IPS-NIHi11 (cell line): Measurements from ENCODE around the gene MYL7.

Experiments used
- DNase-seq: peaks from one replicate; pipeline ENCODE4 v3.0.0; 2012; ENCODE audit warnings: mixed read lengths, low spot score

The MYL7 gene

DNA sequence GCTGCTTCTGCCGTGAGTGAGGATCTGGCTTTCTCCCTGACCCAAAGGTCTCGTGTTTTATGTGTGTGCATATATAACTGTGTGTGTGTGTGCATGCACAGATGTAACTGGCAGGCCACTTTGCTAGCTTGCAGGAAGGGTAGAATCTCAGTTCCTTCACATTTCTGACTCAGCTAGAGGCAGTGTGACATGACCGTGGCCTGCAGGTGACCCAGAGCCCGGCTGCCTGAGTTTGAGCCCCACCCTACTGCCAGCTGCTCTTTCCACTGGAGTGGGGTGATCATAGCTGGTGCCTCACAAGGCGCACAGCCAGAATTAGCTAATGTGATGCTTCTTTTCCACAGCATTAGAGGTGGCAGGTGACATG, 9.3 kb upstream of the MYL7 start:
- DNase-seq, result no peak

DNA sequence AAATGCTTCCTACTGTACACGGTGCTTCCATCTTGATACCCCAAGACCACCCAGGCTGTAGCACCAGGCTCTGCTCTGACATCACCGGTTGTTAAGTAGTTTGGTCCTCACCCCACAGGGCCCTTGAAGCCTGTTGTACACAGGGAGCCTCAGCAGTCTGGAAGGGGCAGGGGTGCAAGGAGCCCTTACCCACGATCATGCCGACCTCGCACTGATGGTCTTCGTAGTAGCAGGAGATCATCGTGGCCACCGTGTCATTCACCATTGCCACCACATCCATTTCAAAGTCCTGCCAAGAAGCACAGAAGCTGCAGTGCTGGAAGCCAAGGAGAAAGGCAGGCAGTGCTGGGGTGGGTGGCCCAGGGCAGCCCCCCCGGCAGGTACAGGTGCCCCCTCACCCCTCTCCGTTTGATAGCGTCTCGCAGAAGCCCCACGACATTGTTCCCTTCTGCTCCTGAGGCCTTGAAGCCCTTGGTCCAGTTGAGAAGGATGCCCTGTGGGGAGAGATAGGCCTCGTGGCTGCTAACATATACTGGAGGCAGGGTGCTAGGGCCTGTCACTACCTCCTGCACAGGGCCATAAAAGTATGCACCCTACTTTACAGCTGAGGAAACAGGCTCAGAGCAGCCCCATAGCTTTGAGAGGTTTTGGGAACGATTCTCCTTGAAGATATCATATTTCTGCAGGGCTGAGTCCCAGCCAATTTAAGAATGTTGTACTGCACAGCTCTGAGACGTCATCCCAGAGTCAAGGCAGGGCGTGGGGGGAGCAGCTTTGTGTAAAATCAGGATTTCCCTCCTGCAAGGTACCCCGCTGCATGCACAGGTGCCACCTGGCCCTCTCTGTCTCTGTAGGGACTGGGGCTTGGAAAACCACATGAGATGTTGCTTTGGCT, 8.7 kb upstream of the MYL7 start:
- DNase-seq, result no peak

DNA sequence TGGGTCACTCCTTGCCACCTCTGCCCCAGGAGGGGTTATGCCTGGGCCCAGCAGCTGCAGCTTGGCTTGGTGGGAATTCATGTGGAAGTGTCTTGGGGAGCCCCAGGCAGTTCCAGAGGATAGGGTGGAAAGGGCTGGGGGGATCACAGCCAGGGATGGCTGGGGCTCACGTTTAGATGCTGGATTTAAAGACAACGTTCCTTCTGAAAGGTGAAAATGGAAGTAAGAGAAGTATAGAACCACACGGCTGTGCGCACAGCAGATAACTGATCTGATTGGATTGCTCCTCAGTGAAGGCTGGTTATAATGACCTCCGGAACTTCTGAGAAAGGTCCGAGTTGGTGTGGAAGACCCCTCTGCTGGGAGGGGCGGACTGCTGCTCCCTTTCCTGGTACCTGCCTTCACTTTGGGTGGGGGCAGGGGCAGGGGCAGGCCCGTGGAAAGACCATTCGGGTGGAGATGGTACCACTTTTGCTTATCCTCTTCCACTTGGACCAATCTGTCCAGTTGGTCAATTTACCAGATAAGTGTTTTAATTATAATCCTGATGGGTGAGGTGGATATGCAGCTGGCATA, 7.9 kb upstream of the MYL7 start:
- DNase-seq, result no peak

DNA sequence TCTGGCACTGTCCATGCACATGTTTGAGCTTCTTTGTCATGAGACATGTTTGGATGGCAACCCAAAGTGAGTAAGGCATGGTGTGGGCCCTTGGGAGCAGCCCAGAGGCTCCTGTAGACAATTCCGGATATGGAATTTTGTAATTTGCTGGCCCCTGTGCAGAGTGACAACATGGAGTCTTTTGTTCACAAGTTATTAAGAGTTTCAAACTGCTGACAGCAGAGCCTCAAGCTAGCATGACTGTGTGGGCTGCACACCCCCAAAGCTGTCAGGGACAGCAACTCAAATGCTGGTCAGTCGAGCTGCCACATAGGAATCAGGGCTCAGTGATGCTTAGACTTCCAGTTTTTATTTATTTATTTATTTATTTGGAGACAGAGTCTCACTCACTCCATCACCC, 7.0 kb upstream of the MYL7 start:
- DNase-seq, result no peak

DNA sequence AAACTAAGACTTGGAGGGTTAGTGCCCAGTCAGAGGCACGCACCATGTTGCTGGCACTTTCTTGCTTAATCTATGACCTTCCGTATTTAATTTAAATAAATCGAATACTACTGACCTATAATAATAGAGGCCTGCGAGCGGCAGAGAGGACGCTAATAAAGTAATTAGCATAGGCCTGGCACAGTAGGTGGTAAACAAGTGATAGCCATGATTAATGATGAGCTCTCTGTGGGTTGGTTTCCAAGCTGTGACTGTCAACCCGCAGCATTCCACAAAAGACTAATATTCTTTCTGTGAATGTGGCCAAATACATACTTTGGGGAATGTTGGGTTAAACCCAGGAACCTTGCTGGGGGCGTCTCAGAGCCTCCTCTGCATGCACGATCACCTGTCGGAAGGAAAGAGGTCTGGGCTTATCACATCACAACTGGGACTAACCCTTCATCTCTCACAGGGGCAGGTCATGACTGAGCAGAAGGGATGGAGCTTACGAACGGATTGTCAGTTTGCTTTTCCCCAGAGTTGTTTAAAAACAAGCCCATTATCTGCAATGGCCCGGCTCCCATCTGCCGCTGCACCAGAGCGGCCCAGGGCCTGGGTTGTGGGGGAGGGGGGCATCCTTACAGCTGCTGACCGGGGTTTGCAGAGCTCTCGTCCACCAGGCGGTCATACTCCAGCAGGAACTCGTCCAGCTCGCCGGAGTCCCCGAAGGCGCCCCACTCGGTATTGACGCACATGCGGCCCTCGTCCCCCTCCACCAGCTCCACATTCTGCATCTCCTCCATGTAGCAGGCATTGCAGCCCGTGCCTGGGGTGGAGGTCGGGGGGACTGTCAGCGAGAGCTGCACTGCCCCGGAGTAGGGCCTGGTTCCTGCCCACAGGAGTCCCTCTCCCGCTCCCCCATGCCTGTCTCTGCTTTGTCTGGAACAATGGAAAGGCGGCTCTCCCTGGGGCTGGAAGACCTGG, 6.2 kb upstream of the MYL7 start:
- DNase-seq, result no peak

DNA sequence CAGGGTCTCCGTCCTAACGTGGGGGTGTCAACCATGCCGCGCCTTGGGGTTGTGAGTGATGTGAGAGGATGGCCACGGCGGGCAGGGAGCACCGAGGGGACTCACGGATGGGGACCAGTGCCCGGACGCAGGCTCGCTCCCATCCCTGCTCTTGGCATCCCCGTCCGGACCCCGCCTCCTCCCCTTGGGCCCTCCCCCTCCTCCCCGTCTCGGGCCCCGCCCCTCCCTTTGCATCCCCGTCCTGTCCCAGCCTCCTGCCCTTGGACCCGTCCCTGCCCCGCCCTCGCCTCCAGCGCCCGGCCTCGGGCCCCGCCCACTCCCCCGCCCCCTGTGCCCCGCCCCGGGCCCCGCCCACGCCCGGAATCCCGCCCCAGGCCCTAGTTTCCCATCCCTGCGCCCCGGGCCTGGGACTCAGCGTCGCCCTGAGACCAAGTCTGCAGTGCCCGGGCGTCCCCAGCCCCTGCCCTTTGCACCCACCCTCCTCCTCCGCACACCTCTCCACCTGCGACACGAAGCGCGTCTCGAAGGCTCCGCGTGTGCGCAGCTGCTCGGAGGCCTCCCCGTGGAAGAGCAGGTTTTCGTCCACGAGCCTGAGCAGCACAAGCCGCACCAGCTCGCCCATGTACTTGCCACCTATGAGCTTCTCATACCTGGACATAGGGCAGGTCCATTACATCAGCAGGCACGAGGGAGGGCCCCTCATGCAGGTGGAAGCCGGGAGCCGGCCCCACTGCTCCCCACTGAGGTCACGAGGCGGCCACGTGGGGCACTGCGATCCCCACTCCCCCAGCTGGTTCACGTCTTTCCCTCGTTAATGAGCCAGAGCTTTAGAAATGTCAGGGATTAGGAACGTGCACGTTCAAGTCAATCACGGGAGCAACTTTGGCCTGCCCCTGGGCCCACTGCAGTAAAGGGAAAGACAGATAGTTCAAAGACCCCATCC, 5.1 kb upstream of the MYL7 start:
- peak; percentile 99 for DNase-seq

DNA sequence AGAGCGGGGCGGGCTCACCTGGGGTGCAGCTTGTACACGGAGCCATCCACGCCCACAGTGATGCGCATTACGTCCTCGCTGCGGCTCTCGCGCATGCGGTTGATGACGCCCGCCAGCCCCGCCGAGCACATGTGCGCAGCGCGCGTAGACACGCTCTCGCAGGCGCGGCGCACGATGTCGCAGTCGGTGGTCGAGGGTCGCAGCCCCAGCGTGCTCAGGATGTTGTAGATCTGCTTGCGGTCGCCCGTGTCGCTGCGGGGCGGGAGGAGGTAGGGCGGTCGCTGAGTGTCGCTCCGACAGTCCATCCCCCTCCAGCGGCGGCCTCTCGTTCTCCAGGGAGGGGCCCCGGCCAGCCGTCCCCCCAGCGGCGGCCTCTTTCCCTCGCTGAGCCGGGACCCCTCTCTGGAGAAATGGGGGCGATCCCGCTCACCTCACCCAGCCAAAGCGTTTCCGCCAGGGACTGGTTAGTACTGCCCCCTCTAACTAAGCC, 4.4 kb upstream of the MYL7 start:
- DNase-seq, result peak; percentile 51

DNA sequence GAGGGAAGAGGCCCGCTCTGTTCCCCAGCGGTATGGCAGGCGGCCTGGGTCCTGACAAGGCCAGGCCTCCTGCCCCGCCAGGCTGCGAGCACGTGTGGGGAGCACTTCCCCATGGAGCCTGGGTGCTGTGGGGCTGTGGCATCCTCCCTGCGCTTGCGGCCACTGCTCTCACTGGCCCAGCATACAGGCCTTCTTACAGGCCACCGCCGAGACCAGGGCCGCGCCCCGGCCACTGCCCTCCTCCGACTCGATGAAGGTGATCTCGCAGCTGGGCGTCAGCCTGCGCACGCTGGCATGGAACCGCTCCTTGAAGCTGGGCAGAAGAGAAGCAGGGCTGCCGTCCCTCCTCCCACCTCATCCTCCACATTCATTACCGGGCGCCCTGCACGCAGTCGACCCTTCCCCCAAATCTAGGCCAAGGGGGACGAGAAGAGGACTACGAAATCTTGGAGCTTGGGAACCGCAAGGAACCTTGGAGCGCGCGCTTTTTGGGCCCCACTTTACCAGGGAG, 3.9 kb upstream of the MYL7 start:
- peak; percentile 38 for DNase-seq

DNA sequence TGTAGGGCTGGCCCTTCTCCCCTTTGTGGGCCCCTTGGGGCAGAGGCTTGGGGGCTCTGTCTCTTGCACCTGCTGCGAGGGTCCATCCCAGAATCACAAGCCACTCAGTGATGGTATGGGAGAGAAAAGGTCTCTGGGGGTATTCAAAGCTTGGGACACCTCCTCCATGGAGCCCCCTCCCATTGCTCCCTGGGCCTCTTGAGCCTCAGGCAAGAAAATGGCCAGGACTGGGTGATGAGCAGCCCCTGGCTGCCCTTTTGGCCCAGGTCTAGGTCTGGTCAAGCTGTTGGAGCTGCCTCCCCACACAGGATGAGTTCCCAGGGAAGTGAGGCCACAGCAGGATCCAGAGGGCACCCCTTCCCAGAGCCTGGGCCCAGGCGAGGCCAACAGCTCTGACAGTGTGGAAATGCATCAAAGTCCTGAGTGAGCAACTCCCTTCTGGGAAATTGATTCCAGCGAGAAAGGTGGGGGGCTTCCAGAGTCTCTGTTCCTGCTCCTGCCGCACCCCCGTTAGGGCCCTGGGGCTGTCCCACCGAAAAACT, 3.4 kb upstream of the MYL7 start:
- no peak for DNase-seq

DNA sequence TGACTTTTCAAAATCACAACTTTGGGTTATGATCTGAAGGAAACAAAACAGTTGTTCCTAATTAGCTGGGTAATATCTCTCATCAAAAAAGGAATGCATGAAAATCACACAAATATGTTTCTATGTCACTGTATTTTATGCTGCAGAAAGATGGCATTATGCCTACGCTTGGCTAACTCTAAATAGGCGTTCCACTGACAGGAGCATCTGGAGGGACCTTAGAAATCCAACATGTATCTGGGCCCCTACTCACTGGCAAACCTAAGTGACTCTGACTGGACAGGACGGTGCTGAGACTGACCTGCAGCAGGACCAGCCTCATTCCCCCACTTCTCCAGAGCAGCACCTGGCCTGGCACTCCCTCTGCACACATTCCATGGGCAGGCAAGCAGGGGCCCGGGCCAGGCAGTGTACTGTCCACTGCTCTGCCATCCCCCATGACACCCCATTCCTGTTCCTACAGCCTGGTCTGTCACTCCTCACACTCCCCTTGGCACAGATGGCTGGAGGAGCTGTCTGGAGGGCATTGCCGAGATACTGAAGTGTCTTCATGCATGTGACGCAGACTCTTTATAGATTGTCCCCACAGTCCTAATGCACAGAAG, 2.6 kb upstream of the MYL7 start:
- DNase-seq, result no peak

DNA sequence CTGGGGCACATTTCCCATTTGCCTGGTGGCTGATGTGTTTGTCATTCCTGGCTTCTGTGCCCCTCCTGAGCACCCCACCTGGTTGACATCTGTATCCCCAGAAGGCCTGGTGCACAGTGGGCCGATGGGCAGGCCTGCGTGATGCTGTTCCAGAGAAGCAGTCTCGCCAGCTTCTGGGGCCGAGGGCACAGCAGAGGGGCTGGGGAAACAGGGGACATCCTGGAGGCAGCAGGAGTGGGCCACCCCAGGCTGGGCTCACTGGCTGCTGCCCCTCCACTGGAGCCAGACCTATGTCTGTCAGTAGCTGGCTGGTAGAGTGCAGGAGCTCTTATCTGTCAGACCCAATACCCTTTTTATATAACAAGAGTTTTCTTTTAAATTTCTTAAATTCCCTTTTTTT, 896 bp upstream of the MYL7 start:
- no peak for DNase-seq

DNA sequence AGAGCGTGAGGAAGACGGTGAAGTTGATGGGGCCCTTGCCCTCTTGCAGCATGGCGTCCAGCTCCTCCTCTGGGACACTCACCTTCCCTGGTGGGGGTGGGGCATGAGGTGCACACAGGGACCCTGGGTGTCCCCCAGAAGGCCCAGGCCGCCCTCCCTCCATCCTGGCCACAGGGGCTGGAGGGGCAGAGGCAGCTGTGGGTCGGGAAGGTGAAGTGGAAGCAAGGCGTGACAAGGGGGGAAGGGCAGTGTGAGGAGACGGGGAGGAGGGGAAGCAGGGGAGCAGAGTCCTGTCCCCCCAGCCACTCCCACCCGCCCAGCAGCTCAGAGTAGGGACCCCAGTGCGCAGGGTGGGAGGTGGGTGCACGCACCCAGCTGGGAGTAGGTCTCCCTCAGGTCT, 791 bp downstream of the MYL7 start:
- no peak for DNase-seq

DNA sequence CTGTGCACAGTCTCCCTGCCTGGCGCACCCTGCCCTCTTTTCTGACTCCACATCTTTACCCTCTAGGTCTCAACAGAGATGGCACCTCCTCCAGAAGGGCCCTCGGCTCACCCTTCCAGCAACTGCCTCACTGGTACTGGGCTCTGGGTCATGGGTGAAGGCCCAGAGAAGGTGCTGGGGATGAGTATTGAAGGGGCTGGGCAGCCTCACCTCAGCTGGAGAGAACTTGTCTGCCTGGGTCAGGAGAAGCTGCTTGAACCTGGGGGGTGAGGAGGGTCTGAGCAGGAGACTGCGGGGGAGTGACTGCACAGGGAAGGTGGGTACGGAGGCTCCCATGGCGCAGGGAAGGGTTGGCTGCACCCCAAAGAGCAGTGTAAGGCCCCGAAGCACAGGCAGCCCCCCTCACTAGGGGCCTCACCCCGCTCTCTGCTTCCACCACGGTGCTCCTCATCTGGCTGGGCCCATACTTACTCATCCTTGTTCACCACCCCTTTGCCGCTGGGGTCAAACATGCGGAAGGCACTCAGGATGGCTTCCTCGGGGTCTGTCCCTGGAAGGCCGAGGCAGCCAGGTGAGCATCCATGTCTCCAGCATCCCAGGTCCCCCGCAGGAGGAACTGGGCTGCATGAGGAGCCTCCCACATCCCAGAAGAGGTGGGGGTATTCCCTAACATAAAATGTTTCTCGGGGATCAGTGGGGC, 1.7 kb downstream of the MYL7 start:
- DNase-seq, result no peak

DNA sequence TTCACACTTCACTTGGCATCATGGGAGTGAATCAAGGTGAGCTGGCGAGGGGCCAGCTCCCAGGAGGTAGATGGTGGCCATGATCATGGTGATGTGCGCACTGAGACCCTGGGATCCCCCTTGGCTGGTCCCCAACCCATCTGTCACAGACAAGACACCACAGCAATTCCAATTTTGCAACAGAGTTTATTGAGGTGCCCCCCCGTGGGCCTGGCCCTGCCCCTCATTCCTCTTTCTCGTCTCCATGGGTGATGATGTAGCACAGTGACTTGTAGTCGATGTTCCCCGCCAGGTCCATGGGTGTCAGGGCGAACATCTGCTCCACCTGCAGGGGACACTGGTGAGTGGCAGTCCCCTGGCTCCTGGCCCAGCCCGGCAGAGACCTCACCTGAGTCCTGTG, 2.4 kb downstream of the MYL7 start:
- no peak for DNase-seq

DNA sequence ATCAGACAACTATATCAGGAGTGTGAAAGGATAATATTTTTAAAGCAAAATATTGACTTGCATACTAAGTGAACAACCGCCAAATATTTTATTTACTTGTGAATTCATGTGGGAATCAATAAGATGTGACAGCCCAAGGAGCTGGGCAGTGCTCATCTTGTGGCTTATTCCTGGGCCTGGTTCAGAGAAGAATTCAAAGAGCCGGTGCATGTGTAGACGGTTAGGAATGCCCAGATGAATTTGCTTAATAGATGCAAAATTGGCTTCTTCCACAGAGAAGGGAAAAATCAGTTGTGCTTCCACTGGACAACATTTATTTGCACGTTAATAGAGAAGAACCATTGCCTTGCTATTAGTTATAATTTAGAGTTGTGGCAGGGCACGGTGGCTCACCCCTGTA, 4.4 kb downstream of the MYL7 start:
- DNase-seq, result no peak

DNA sequence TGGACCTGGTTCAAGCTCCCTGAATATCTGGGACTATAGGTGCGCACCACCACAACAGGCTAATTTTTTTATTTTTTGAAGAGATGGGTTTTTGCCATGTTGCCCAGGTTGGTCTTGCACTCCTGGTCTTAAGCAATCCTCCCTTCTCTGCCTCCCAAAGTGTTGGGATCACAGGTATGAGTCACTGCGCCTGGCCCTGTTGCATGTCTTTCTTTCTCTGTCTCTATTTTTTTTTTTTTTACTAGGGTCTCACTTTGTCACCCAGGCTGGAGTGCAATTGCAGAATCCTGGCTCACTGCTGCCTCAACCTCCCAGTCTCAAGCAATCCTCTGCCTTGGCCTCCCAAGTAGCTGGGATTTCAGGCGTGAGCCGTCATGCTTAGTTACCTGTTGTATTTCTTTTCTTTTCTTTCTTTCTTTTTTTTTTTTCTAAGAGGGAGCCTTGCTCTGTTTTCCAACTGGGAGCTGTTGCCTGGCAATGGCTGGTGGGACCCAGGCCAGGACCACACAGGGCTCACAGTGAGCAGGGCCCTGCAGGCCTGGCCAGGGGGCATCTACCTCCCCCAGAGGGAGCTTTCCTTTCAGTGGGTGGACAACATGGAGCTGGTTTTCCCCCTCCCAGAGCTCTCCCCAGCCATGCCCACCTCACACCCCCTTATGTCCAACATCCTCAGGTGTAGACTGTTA, 6.0 kb downstream of the MYL7 start:
- DNase-seq, result no peak

DNA sequence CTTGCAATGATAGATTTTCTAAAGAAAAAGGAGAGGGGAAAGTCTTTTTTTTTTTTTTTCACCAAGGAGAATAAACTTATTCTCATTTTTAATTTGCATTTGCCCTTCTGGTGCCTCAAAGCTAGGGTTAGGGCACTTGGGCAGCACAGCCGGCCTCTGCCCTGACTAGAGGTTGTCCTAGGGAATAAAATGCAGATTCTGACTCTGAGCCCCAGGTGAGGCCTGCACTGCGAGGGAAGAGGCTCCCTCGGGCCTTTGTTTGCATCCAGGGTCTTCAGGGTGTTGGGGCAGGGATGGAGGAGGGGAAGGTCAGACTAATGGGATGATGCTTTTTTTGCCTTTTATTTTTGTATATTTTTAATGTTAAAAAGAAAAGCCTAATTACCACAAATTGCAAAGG, 7.8 kb downstream of the MYL7 start:
- DNase-seq, result no peak

DNA sequence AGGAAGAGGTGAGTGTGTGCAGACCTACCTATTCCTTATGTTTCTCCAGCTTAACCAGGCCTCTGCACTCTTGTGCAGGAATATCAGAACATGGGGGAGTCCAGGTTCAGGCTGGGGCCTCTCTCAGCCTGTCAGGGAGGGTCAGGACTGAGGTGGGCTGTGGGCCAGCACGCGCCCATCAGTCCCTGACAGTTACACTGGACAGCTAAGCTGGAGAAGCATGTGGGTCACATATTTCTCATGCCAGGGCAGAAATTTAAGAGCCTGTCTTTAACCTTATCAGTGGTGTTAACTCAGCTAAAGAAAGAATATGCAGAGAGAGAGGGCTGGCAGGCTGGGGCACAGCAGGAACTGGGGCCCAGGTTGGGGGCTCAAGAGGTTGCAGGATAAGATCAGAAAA, 9.1 kb downstream of the MYL7 start:
- no peak for DNase-seq
